Measurements from ENCODE around the gene HDDC3. TPM values are rescaled to one million over a fixed set of nuclear protein-coding genes. Genes with fewer than 3 reads are reported as not detected.
A peak's percentile ranks its signal among the peaks of the same experiment; 100 is the strongest.

The HDDC3 gene
- total and polyA plus RNA-seq, 7 experiments from 2014 or later, result 13.3 to 50.9 (median 31.3) TPM

- no peak for DNase-seq
- ATAC-seq, result peak; percentile 79
- H3K27me3 ChIP-seq (ENCODE audit: control insufficient read depth in 2 of 2, insufficient read depth in 2 of 2, low read length in 2 of 2), result no peaks in the 10 kb centered on the region
- Mint-ChIP-seq H3K36me3 (peaks cover 9 to 61% (median 33%) of the 10 kb centered on the region in 5 donors), H3K4me3 (no peak overlapping the region), H3K4me1 (peaks cover 0 to 12% (median 0%) of the 10 kb centered on the region in 7 donors), H3K27ac (peak overlapping the region in 2 of 9 donors; percentile 13 to 31), H3K27me3 (no peaks in the 10 kb centered on the region), H3K9me3 (no peaks in the 10 kb centered on the region)
- no peaks in the 10 kb centered on the region for H3K4me1 ChIP-seq (ENCODE audit: control insufficient read depth in 2 of 2, insufficient read depth in 2 of 2, low read length in 2 of 2)
- H3K9me3 ChIP-seq (ENCODE audit: control insufficient read depth in 2 of 3, low read length in 3 of 3), result no peaks in the 10 kb centered on the region
- H3K4me3 ChIP-seq (ENCODE audit: low read length), result no peak overlapping the region
- intact Hi-C loops (cut with micrococcal nuclease), result no loop called here
- no peak overlapping the region for H3K27ac ChIP-seq (ENCODE audit: low read depth, low read length)
- ChIA-PET POLR2A (interaction anchor here (0.5 kb wide), 1 partner anchor 10 kb away, joined by 4 read pairs; no protein-coding TSS in a partner anchor), CTCF (no interaction called here)
- H3K36me3 ChIP-seq (ENCODE audit: control insufficient read depth in 2 of 3, insufficient read depth in 3 of 3, low read length in 3 of 3), result peaks cover 13 to 100% (median 25%) of the 10 kb centered on the region in 3 experiments
Measured at GRCh38 chr15:90915808-90916440, 16.4 kb downstream of the HDDC3 start.

DNA sequence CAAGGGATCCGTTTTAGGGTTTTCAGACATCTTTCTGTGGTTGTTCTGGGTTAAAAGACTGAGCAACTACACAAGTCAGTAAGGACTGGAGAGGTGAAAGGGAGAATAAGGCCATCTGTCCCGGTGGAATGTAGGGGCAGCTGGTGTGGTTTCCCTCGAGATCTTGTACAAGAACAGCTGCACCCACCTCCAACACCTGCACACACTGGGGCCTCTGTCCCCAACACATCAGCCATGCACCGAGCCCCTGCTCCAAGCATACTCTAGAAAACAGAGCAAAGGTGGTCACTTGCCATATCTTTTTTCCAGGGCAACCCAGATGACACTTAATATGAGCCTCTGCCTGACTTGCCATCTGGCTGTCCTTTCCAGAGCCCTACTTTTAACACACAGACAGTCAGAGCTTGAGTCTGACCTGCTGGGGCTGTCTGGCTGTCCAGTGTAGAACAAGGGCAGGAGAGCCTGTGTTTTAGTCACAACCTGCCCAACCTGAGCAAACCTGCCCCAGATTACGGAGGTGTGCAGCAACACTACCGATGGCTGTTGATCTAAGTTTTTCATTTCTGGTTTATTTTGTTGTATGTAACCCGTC is 17.0 kb downstream of the HDDC3 start:
- Mint-ChIP-seq H3K27me3 (no peaks in the 10 kb centered on the region), H3K4me3 (no peak overlapping the region), H3K36me3 (peaks cover 9 to 63% (median 33%) of the 10 kb centered on the region in 5 donors), H3K9me3 (no peaks in the 10 kb centered on the region), H3K4me1 (peaks cover 0 to 12% (median 0%) of the 10 kb centered on the region in 7 donors), H3K27ac (peak overlapping the region in 1 of 9 donors; percentile 36)
- no peaks in the 10 kb centered on the region for H3K27me3 ChIP-seq (ENCODE audit: control insufficient read depth in 2 of 2, insufficient read depth in 2 of 2, low read length in 2 of 2)
- no peaks in the 10 kb centered on the region for H3K4me1 ChIP-seq (ENCODE audit: control insufficient read depth in 2 of 2, insufficient read depth in 2 of 2, low read length in 2 of 2)
- peaks cover 8 to 100% (median 26%) of the 10 kb centered on the region in 3 experiments for H3K36me3 ChIP-seq (ENCODE audit: control insufficient read depth in 2 of 3, insufficient read depth in 3 of 3, low read length in 3 of 3)
- H3K9me3 ChIP-seq (ENCODE audit: control insufficient read depth in 2 of 3, low read length in 3 of 3), result no peaks in the 10 kb centered on the region
- ATAC-seq (no peak), DNase-seq (no peak)
- H3K4me3 ChIP-seq (ENCODE audit: low read length), result no peak overlapping the region
- no peak overlapping the region for H3K27ac ChIP-seq (ENCODE audit: low read depth, low read length)
- CTCF ChIA-PET, result no interaction called here
- intact Hi-C loops (cut with micrococcal nuclease), result no loop called here
- POLR2A ChIA-PET, result no interaction called here

GRCh38 chr15:90914305-90915080 is 17.9 kb downstream of the HDDC3 start:
- H3K9me3 Mint-ChIP-seq, result no peaks in the 10 kb centered on the region
- DNase-seq, result no peak
- H3K27me3 Mint-ChIP-seq, result no peaks in the 10 kb centered on the region
- intact Hi-C loops (cut with micrococcal nuclease), result no loop called here
- H3K36me3 Mint-ChIP-seq, result peaks cover 9 to 56% (median 25%) of the 10 kb centered on the region in 5 donors
- no peak overlapping the region for H3K4me3 Mint-ChIP-seq
- Histone ChIP-seq H3K36me3 (ENCODE audit: control insufficient read depth in 2 of 3, insufficient read depth in 3 of 3, low read length in 3 of 3) (peaks cover 7 to 99% (median 26%) of the 10 kb centered on the region in 3 experiments), H3K9me3 (ENCODE audit: control insufficient read depth in 2 of 3, low read length in 3 of 3) (no peaks in the 10 kb centered on the region), H3K4me3 (ENCODE audit: low read length) (no peak overlapping the region), H3K27ac (ENCODE audit: low read depth, low read length) (no peak overlapping the region), H3K4me1 (ENCODE audit: control insufficient read depth in 2 of 2, insufficient read depth in 2 of 2, low read length in 2 of 2) (no peaks in the 10 kb centered on the region), H3K27me3 (ENCODE audit: control insufficient read depth in 2 of 2, insufficient read depth in 2 of 2, low read length in 2 of 2) (no peaks in the 10 kb centered on the region)
- POLR2A ChIA-PET, result interaction anchor here (0.6 to 0.7 kb wide), 2 partner anchors 11 to 1739 kb away, joined by 3 read pairs; no protein-coding TSS in a partner anchor
- CTCF ChIA-PET, result interaction anchor here (1.3 kb wide), 1 partner anchor 19 kb away, joined by 3 read pairs; no protein-coding TSS in a partner anchor
- peak; percentile 34 for ATAC-seq
- peak overlapping the region in 1 of 9 donors; percentile 9 for H3K27ac Mint-ChIP-seq
- peaks cover 0 to 12% (median 0%) of the 10 kb centered on the region in 7 donors for H3K4me1 Mint-ChIP-seq

- Histone ChIP-seq H3K9me3 (ENCODE audit: control insufficient read depth in 2 of 3, low read length in 3 of 3) (no peaks in the 10 kb centered on the region), H3K4me3 (ENCODE audit: low read length) (no peak overlapping the region), H3K4me1 (ENCODE audit: control insufficient read depth in 2 of 2, insufficient read depth in 2 of 2, low read length in 2 of 2) (no peaks in the 10 kb centered on the region), H3K27ac (ENCODE audit: low read depth, low read length) (no peak overlapping the region), H3K27me3 (ENCODE audit: control insufficient read depth in 2 of 2, insufficient read depth in 2 of 2, low read length in 2 of 2) (no peaks in the 10 kb centered on the region), H3K36me3 (ENCODE audit: control insufficient read depth in 2 of 3, insufficient read depth in 3 of 3, low read length in 3 of 3) (peaks cover 7 to 97% (median 26%) of the 10 kb centered on the region in 3 experiments)
- ATAC-seq (no peak), DNase-seq (no peak)
- Mint-ChIP-seq H3K4me1 (peaks cover 0 to 12% (median 0%) of the 10 kb centered on the region in 7 donors), H3K36me3 (peaks cover 8 to 58% (median 26%) of the 10 kb centered on the region in 5 donors), H3K4me3 (no peak overlapping the region), H3K27ac (no peak overlapping the region), H3K27me3 (no peaks in the 10 kb centered on the region), H3K9me3 (no peaks in the 10 kb centered on the region)
- intact Hi-C loops (cut with micrococcal nuclease), result no loop called here
- ChIA-PET CTCF (interaction anchor here (1.3 kb wide), 1 partner anchor 20 kb away, joined by 3 read pairs; no protein-coding TSS in a partner anchor), POLR2A (interaction anchor here (0.6 to 1.4 kb wide), 4 partner anchors 12 to 1740 kb away, joined by 3 to 5 read pairs (median 3); partner anchors contain the start of gene HDDC3)
Measured at GRCh38 chr15:90913398-90913944, 18.9 kb downstream of the HDDC3 start.

DNA sequence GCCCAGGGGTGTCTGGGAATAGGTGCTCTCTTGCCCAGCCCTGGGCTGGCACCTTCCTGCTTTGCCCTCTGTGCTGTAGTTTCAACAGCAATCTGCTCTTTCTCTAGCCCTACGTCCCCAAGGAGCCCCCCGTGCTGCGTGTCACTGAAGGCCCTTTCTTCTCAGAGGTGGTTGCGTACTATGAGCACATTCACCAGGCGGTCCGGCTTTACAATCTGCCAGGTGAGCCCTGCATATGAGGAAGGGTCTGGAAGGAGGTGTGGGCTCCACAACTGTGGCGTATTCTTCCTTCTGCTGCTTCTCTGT is 19.6 kb downstream of the HDDC3 start:
- no peaks in the 10 kb centered on the region for H3K4me1 ChIP-seq (ENCODE audit: control insufficient read depth in 2 of 2, insufficient read depth in 2 of 2, low read length in 2 of 2)
- H3K4me3 ChIP-seq (ENCODE audit: low read length), result no peak overlapping the region
- Mint-ChIP-seq H3K36me3 (peaks cover 4 to 54% (median 24%) of the 10 kb centered on the region in 5 donors), H3K27ac (no peak overlapping the region), H3K4me3 (no peak overlapping the region), H3K9me3 (no peaks in the 10 kb centered on the region), H3K4me1 (peaks cover 0 to 11% (median 0%) of the 10 kb centered on the region in 7 donors), H3K27me3 (no peaks in the 10 kb centered on the region)
- H3K27me3 ChIP-seq (ENCODE audit: control insufficient read depth in 2 of 2, insufficient read depth in 2 of 2, low read length in 2 of 2), result no peaks in the 10 kb centered on the region
- POLR2A ChIA-PET, result interaction anchor here (1.4 kb wide), 1 partner anchor 19 kb away, joined by 5 read pairs; the partner anchor contains the start of gene HDDC3
- H3K9me3 ChIP-seq (ENCODE audit: control insufficient read depth in 2 of 3, low read length in 3 of 3), result no peaks in the 10 kb centered on the region
- CTCF ChIA-PET, result no interaction called here
- ATAC-seq (no peak), DNase-seq (no peak)
- intact Hi-C loops (cut with micrococcal nuclease), result no loop called here
- no peak overlapping the region for H3K27ac ChIP-seq (ENCODE audit: low read depth, low read length)
- H3K36me3 ChIP-seq (ENCODE audit: control insufficient read depth in 2 of 3, insufficient read depth in 3 of 3, low read length in 3 of 3), result peaks cover 10 to 95% (median 27%) of the 10 kb centered on the region in 3 experiments

All from naive thymus-derived CD4-positive, alpha-beta T cell (primary cell).